ENCODE results near the gene PARVA.

PARVA gene

GRCh38 chr11:12535321-12535720 is 157.9 kb downstream of the PARVA start:
- DNase-seq, result no peak

GRCh38 chr11:12536566-12536965 is 159.2 kb downstream of the PARVA start:
- DNase-seq, result no peak

GRCh38 chr11:12537778-12538401 is 160.5 kb downstream of the PARVA start:
- no peak for DNase-seq

- no peak for DNase-seq
Measured at GRCh38 chr11:12538889-12539421, 161.6 kb downstream of the PARVA start.

- DNase-seq, result no peak
Measured at GRCh38 chr11:12539572-12539971, 162.2 kb downstream of the PARVA start.

GRCh38 chr11:12540075-12540680 is 162.8 kb downstream of the PARVA start:
- no peak for DNase-seq

- DNase-seq, result no peak
Measured at GRCh38 chr11:12540913-12541582, 163.7 kb downstream of the PARVA start.

GRCh38 chr11:12541583-12542151 is 164.3 kb downstream of the PARVA start:
- no peak for DNase-seq

- DNase-seq, result no peak
Measured at GRCh38 chr11:12542186-12542935, 165.0 kb downstream of the PARVA start.

GRCh38 chr11:12543596-12544415 is 166.4 kb downstream of the PARVA start:
- no peak for DNase-seq

GRCh38 chr11:12544986-12545775 is 167.8 kb downstream of the PARVA start:
- no peak for DNase-seq

- no peak for DNase-seq
Measured at GRCh38 chr11:12546122-12546521, 168.8 kb downstream of the PARVA start.

GRCh38 chr11:12546660-12547059 is 169.3 kb downstream of the PARVA start:
- no peak for DNase-seq

GRCh38 chr11:12547953-12548650 is 170.7 kb downstream of the PARVA start:
- DNase-seq, result no peak

- no peak for DNase-seq
Measured at GRCh38 chr11:12552692-12553091, 175.3 kb downstream of the PARVA start.

- no peak for DNase-seq
Measured at GRCh38 chr11:12554122-12554521, 176.8 kb downstream of the PARVA start.

- no peak for DNase-seq
Measured at GRCh38 chr11:12556155-12556554, 178.8 kb downstream of the PARVA start.

GRCh38 chr11:12556788-12557384 is 179.5 kb downstream of the PARVA start:
- no peak for DNase-seq

GRCh38 chr11:12559011-12559410 is 181.6 kb downstream of the PARVA start:
- no peak for DNase-seq

GRCh38 chr11:12560362-12560761 is 183.0 kb downstream of the PARVA start:
- no peak for DNase-seq

All from KG1 (cell line).